GM13977 (cell line): ENCODE measurements around the gene FLVCR2.

Experiments used
- DNase-seq: peaks from one replicate; pipeline ENCODE4 v3.0.0; 2012; ENCODE audit warnings: low spot score
- CTCF ChIP-seq: IDR thresholded peaks from 2 replicates; pipeline ENCODE4 v1.5.1; 2012; ENCODE audit warnings: mild to moderate bottlenecking, control low read depth; ENCODE audit not compliant: insufficient read depth; ENCODE audit errors: extremely low read depth, missing control alignments
- in situ Hi-C: fragments of 300-500 bp; cut with MboI; formaldehyde crosslinking; loops from one replicate; pipeline ENCODE4 v1.12.0; 2022; ENCODE audit warnings: low sequenced_read_pairs, low pct_unique_long_range_greater_than_20kb, mixed read lengths, inconsistent platforms; ENCODE audit not compliant: unreplicated experiment

The FLVCR2 gene

GRCh38 chr14:75547552-75548250, 30.7 kb upstream of the FLVCR2 start:
- in situ Hi-C loops, result no loop called here
- DNase-seq, result no peak
- no peak for TF ChIP-seq CTCF

- no peak for TF ChIP-seq CTCF
- in situ Hi-C loops, result no loop called here
Observed at GRCh38 chr14:75548544-75548943, 29.9 kb upstream of the FLVCR2 start.

GRCh38 chr14:75549169-75549568, 29.3 kb upstream of the FLVCR2 start:
- in situ Hi-C loops, result no loop called here
- peak; percentile 64 for DNase-seq
- no peak for TF ChIP-seq CTCF

More at GRCh38 chr14:75548544-75548943, 29.9 kb upstream of the FLVCR2 start:
- no peak for DNase-seq

GRCh38 chr14:75551021-75551420, 27.4 kb upstream of the FLVCR2 start:
- TF ChIP-seq CTCF, result no peak
- in situ Hi-C loops, result no loop called here
- DNase-seq, result no peak

- no peak for DNase-seq
Observed at GRCh38 chr14:75553157-75553556, 25.3 kb upstream of the FLVCR2 start.

GRCh38 chr14:75553761-75554364, 24.6 kb upstream of the FLVCR2 start:
- in situ Hi-C loops, result no loop called here
- TF ChIP-seq CTCF, result no peak
- no peak for DNase-seq

More at GRCh38 chr14:75553157-75553556, 25.3 kb upstream of the FLVCR2 start:
- in situ Hi-C loops, result no loop called here
- TF ChIP-seq CTCF, result no peak
